Measurements from ENCODE around the gene SPINT1.

Gene SPINT1

GRCh38 chr15:40894681-40895448 lies 51.0 kb downstream of the SPINT1 start:
- ChIA-PET POLR2A (interaction anchor here (0.8 to 2.4 kb wide), 4 partner anchors 8 to 221 kb away, joined by 3 to 9 read pairs (median 6); partner anchors contain the start of genes CHAC1 and INO80), CTCF (interaction anchor here (0.6 to 20.5 kb wide), 61 partner anchors 10 to 677 kb away, joined by 3 to 498 read pairs (median 5); partner anchors contain the start of genes CHAC1, CHP1, EXD1 and RAD51)
- TF ChIP-seq CTCF (IDR thresholded peaks at IDR 0.05; ENCODE audit: insufficient read depth, low read length, missing control alignments) = peak; percentile 73
- peak overlapping the region; percentile 95 for H3K4me3 ChIP-seq (ENCODE audit: low read depth, low read length)
- no peak for DNase-seq (ENCODE audit: low read depth, low spot score)

- ChIA-PET CTCF (interaction anchor here (0.8 to 20.5 kb wide), 7 partner anchors 16 to 286 kb away, joined by 3 to 498 read pairs (median 18); no protein-coding TSS in a partner anchor), POLR2A (no interaction called here)
- no peak overlapping the region for H3K4me3 ChIP-seq (ENCODE audit: low read depth, low read length)
- TF ChIP-seq CTCF (IDR thresholded peaks at IDR 0.05; ENCODE audit: insufficient read depth, low read length, missing control alignments) = no peak
- DNase-seq (ENCODE audit: low read depth, low spot score) = no peak
Measured at GRCh38 chr15:40899536-40900207, 55.8 kb downstream of the SPINT1 start.

- TF ChIP-seq CTCF (IDR thresholded peaks at IDR 0.05; ENCODE audit: insufficient read depth, low read length, missing control alignments) = no peak
- ChIA-PET CTCF (interaction anchor here (0.8 to 20.5 kb wide), 7 partner anchors 9 to 432 kb away, joined by 3 to 498 read pairs (median 4); partner anchors contain the start of genes NUSAP1 and OIP5), POLR2A (no interaction called here)
- no peak overlapping the region for H3K4me3 ChIP-seq (ENCODE audit: low read depth, low read length)
- no peak for DNase-seq (ENCODE audit: low read depth, low spot score)
Measured at GRCh38 chr15:40900256-40901052, 56.6 kb downstream of the SPINT1 start.

- ChIA-PET POLR2A (no interaction called here), CTCF (interaction anchor here (0.9 to 20.5 kb wide), 6 partner anchors 9 to 432 kb away, joined by 3 to 498 read pairs (median 5); partner anchors contain the start of genes NUSAP1 and OIP5)
- no peak overlapping the region for H3K4me3 ChIP-seq (ENCODE audit: low read depth, low read length)
- no peak for DNase-seq (ENCODE audit: low read depth, low spot score)
- TF ChIP-seq CTCF (IDR thresholded peaks at IDR 0.05; ENCODE audit: insufficient read depth, low read length, missing control alignments) = no peak
Measured at GRCh38 chr15:40901053-40901443, 57.2 kb downstream of the SPINT1 start.

GRCh38 chr15:40902605-40903561 lies 59.0 kb downstream of the SPINT1 start:
- TF ChIP-seq CTCF (IDR thresholded peaks at IDR 0.05; ENCODE audit: insufficient read depth, low read length, missing control alignments) = no peak
- ChIA-PET CTCF (interaction anchor here (0.5 to 20.5 kb wide), 22 partner anchors 7 to 526 kb away, joined by 3 to 498 read pairs (median 4); partner anchors contain the start of genes DLL4, INO80, NUSAP1 and OIP5), POLR2A (interaction anchor here (2.8 kb wide), 1 partner anchor 8 kb away, joined by 9 read pairs; the partner anchor contains the start of gene VPS18)
- DNase-seq (ENCODE audit: low read depth, low spot score) = no peak
- H3K4me3 ChIP-seq (ENCODE audit: low read depth, low read length) = no peak overlapping the region
